Activated CD4-positive, alpha-beta T cell treated with anti-CD3 and anti-CD28 coated beads, Interleukin-2, amount 10 ng/mL, durations not matched to agents 7 days and 5 days (primary cell): ENCODE results near the gene TUBB1. TPM values are rescaled to one million over a fixed set of nuclear protein-coding genes. Genes with fewer than 3 reads are reported as not detected.
"Not testable (repeated sequence)": the region's sequence is repeated elsewhere in the genome, so short reads cannot be mapped to it uniquely, and the experiment has no call there.

Experiments
- CTCF ChIA-PET: fragments of 350-600 bp; sonication (Branson Sonifier 250); formaldehyde crosslinking; loops from one replicate; lab custom pipeline; 2021; ENCODE audit warnings: antibody characterized with exemption; lab: Charles Lee
- POLR2A ChIA-PET: fragments of 350-600 bp; sonication (Branson Sonifier 250); formaldehyde crosslinking; loops from one replicate; lab custom pipeline; 2021; ENCODE audit warnings: antibody characterized with exemption; lab: Charles Lee
- DNase-seq: peaks from one replicate; pipeline ENCODE4 v3.0.0-alpha.2; 2020
- H3K27ac Mint-ChIP-seq: one replicate; pipeline ENCODE4 v1.8.0; 2021; ENCODE audit warnings: mild to moderate bottlenecking, moderate library complexity, mixed read lengths
- H3K27me3 Mint-ChIP-seq: one replicate; pipeline ENCODE4 v1.8.0; 2021; ENCODE audit warnings: mixed read lengths
- H3K36me3 Mint-ChIP-seq: one replicate; pipeline ENCODE4 v1.8.0; 2021; ENCODE audit warnings: low read depth, mixed read lengths
- H3K4me1 Mint-ChIP-seq: one replicate; pipeline ENCODE4 v1.8.0; 2021; ENCODE audit warnings: mixed read lengths
- H3K4me3 Mint-ChIP-seq: one replicate; pipeline ENCODE4 v1.8.0; 2021; ENCODE audit warnings: mild to moderate bottlenecking, moderate library complexity, mixed read lengths
- H3K9me3 Mint-ChIP-seq: one replicate; pipeline ENCODE4 v1.8.0; 2021; ENCODE audit warnings: mixed read lengths
- total RNA-seq, 2 experiments: library from RNA; stranded (reverse); gene quantifications; one replicate each; pipeline ENCODE4 v1.2.3, GENCODE V29; 2021

TUBB1 gene
- total RNA-seq, 2 experiments from 2014 or later, result not detected

GRCh38 chr20:59032023-59032712, 12.9 kb downstream of the TUBB1 start, which contains the start of gene ATP5F1E:
TSS of gene ATP5F1E (minus strand) at chr20:59032335. CDS start at chr20:59032251, 84 bp downstream.
- H3K4me3 Mint-ChIP-seq, result peak within 1 kb of the TSS; percentile 91
- peaks cover 71% of the 10 kb centered on the region for H3K4me1 Mint-ChIP-seq
- peak; percentile 95 for DNase-seq
- ChIA-PET CTCF (interaction anchor here (0.9 to 2.4 kb wide), 8 partner anchors 10 to 122 kb away, joined by 3 to 16 read pairs (median 3); partner anchors contain the start of gene PRELID3B), POLR2A (interaction anchor here (0.6 kb wide), 2 partner anchors 13 to 380 kb away, joined by 3 to 4 read pairs; no protein-coding TSS in a partner anchor)
- no peaks in the 10 kb centered on the region for H3K9me3 Mint-ChIP-seq
- no peaks in the 10 kb centered on the region for H3K27me3 Mint-ChIP-seq
- H3K27ac Mint-ChIP-seq, result peak within 1 kb of the TSS; percentile 91
- peaks cover 75% of the 10 kb centered on the region for H3K36me3 Mint-ChIP-seq

GRCh38 chr20:59032713-59033059, 13.5 kb downstream of the TUBB1 start:
- H3K4me3 Mint-ChIP-seq, result peak overlapping the region; percentile 91
- peaks cover 71% of the 10 kb centered on the region for H3K4me1 Mint-ChIP-seq
- CTCF ChIA-PET, result interaction anchor here (0.9 to 2.4 kb wide), 6 partner anchors 10 to 121 kb away, joined by 3 to 16 read pairs (median 3); partner anchors contain the start of gene PRELID3B
- no peaks in the 10 kb centered on the region for H3K9me3 Mint-ChIP-seq
- no peaks in the 10 kb centered on the region for H3K27me3 Mint-ChIP-seq
- no peak for DNase-seq
- H3K36me3 Mint-ChIP-seq, result peaks cover 76% of the 10 kb centered on the region
- peak overlapping the region; percentile 90 for H3K27ac Mint-ChIP-seq
- POLR2A ChIA-PET, result interaction anchor here (0.7 kb wide), 1 partner anchor 174 kb away, joined by 3 read pairs; no protein-coding TSS in a partner anchor

- ChIA-PET POLR2A (interaction anchor here (0.7 kb wide), 1 partner anchor 174 kb away, joined by 3 read pairs; no protein-coding TSS in a partner anchor), CTCF (interaction anchor here (1.2 to 2.4 kb wide), 2 partner anchors 9 to 174 kb away, joined by 4 to 16 read pairs; partner anchors contain the start of gene PRELID3B)
- no peaks in the 10 kb centered on the region for H3K9me3 Mint-ChIP-seq
- H3K4me3 Mint-ChIP-seq, result peak overlapping the region; percentile 91
- no peak for DNase-seq
- peak overlapping the region; percentile 90 for H3K27ac Mint-ChIP-seq
- H3K27me3 Mint-ChIP-seq, result no peaks in the 10 kb centered on the region
- H3K36me3 Mint-ChIP-seq, result peaks cover 76% of the 10 kb centered on the region
- H3K4me1 Mint-ChIP-seq, result peaks cover 71% of the 10 kb centered on the region
These were observed 13.9 kb downstream of the TUBB1 start for GRCh38 chr20:59033093-59033492.

- Mint-ChIP-seq H3K36me3 (peaks cover 72% of the 10 kb centered on the region), H3K27ac (no peak overlapping the region), H3K27me3 (no peaks in the 10 kb centered on the region), H3K9me3 (no peaks in the 10 kb centered on the region), H3K4me3 (peak overlapping the region; percentile 23), H3K4me1 (peaks cover 67% of the 10 kb centered on the region)
- DNase-seq, result no peak
- ChIA-PET CTCF (interaction anchor here (1.2 kb wide), 1 partner anchor 174 kb away, joined by 4 read pairs; no protein-coding TSS in a partner anchor), POLR2A (interaction anchor here (0.7 kb wide), 1 partner anchor 173 kb away, joined by 3 read pairs; no protein-coding TSS in a partner anchor)
These were observed 14.5 kb downstream of the TUBB1 start for GRCh38 chr20:59033616-59034165.

GRCh38 chr20:59035381-59035780, 16.2 kb downstream of the TUBB1 start:
- ChIA-PET CTCF (no interaction called here), POLR2A (no interaction called here)
- DNase-seq, result no peak
- Mint-ChIP-seq H3K4me1 (peaks cover 66% of the 10 kb centered on the region), H3K9me3 (no peaks in the 10 kb centered on the region), H3K4me3 (no peak overlapping the region), H3K36me3 (peaks cover 64% of the 10 kb centered on the region), H3K27ac (no peak overlapping the region), H3K27me3 (no peaks in the 10 kb centered on the region)

GRCh38 chr20:59037386-59037785, 18.2 kb downstream of the TUBB1 start:
- H3K27me3 Mint-ChIP-seq, result no peaks in the 10 kb centered on the region
- no peak overlapping the region for H3K4me3 Mint-ChIP-seq
- H3K4me1 Mint-ChIP-seq, result peaks cover 66% of the 10 kb centered on the region
- ChIA-PET CTCF (no interaction called here), POLR2A (no interaction called here)
- peaks cover 63% of the 10 kb centered on the region for H3K36me3 Mint-ChIP-seq
- DNase-seq, result no peak
- H3K27ac Mint-ChIP-seq, result peak overlapping the region; percentile 47
- H3K9me3 Mint-ChIP-seq, result no peaks in the 10 kb centered on the region

- peaks cover 52% of the 10 kb centered on the region for H3K36me3 Mint-ChIP-seq
These were observed 20.0 kb downstream of the TUBB1 start for GRCh38 chr20:59039233-59039632.

GRCh38 chr20:59040667-59041066, 21.4 kb downstream of the TUBB1 start:
- H3K4me1 Mint-ChIP-seq, result peaks cover 67% of the 10 kb centered on the region
- no peaks in the 10 kb centered on the region for H3K27me3 Mint-ChIP-seq
- DNase-seq, result no peak
- ChIA-PET CTCF (interaction anchor here (0.6 to 4.2 kb wide), 3 partner anchors 9 to 650 kb away, joined by 3 to 16 read pairs (median 4); partner anchors contain the start of gene ATP5F1E), POLR2A (no interaction called here)
- no peaks in the 10 kb centered on the region for H3K9me3 Mint-ChIP-seq
- peak overlapping the region; percentile 90 for H3K4me3 Mint-ChIP-seq
- peak overlapping the region; percentile 68 for H3K27ac Mint-ChIP-seq
- peaks cover 40% of the 10 kb centered on the region for H3K36me3 Mint-ChIP-seq

More at GRCh38 chr20:59039233-59039632, 20.0 kb downstream of the TUBB1 start:
- CTCF ChIA-PET, result interaction anchor here (0.6 kb wide), 1 partner anchor 57 kb away, joined by 3 read pairs; no protein-coding TSS in a partner anchor
- Mint-ChIP-seq H3K27me3 (no peaks in the 10 kb centered on the region), H3K4me3 (no peak overlapping the region), H3K4me1 (peaks cover 71% of the 10 kb centered on the region), H3K9me3 (no peaks in the 10 kb centered on the region), H3K27ac (peak overlapping the region; percentile 34)
- DNase-seq, result no peak
- POLR2A ChIA-PET, result no interaction called here

GRCh38 chr20:59041487-59041886, 22.3 kb downstream of the TUBB1 start:
- not testable (repeated sequence) for H3K9me3 Mint-ChIP-seq, H3K27ac Mint-ChIP-seq, H3K27me3 Mint-ChIP-seq, DNase-seq
- Mint-ChIP-seq H3K4me1 (peaks cover 59% of the 10 kb centered on the region), H3K4me3 (peak overlapping the region; percentile 90), H3K36me3 (peaks cover 33% of the 10 kb centered on the region)
- POLR2A ChIA-PET, result interaction anchor here (0.5 kb wide), 1 partner anchor 122 kb away, joined by 3 read pairs; no protein-coding TSS in a partner anchor
- CTCF ChIA-PET, result interaction anchor here (4.2 kb wide), 1 partner anchor 10 kb away, joined by 16 read pairs; the partner anchor contains the start of gene ATP5F1E

- ChIA-PET CTCF (interaction anchor here (0.6 to 4.2 kb wide), 2 partner anchors 10 to 156 kb away, joined by 3 to 16 read pairs; partner anchors contain the start of gene ATP5F1E), POLR2A (no interaction called here)
- Mint-ChIP-seq H3K4me1 (peaks cover 51% of the 10 kb centered on the region), H3K27me3 (no peaks in the 10 kb centered on the region), H3K27ac (peak within 1 kb of the TSS; percentile 91), H3K4me3 (peak within 1 kb of the TSS; percentile 90), H3K9me3 (no peaks in the 10 kb centered on the region), H3K36me3 (peaks cover 26% of the 10 kb centered on the region)
- DNase-seq, result no peak
These were observed 23.0 kb downstream of the TUBB1 start, which contains the start of gene PRELID3B for GRCh38 chr20:59042151-59042795. TSS of gene PRELID3B (minus strand) at chr20:59042786. CDS start at chr20:59042730, 56 bp downstream.

GRCh38 chr20:59042796-59043631, 23.8 kb downstream of the TUBB1 start:
- peaks cover 18% of the 10 kb centered on the region for H3K36me3 Mint-ChIP-seq
- H3K4me3 Mint-ChIP-seq, result peak overlapping the region; percentile 90
- H3K9me3 Mint-ChIP-seq, result no peaks in the 10 kb centered on the region
- POLR2A ChIA-PET, result no interaction called here
- no peaks in the 10 kb centered on the region for H3K27me3 Mint-ChIP-seq
- CTCF ChIA-PET, result interaction anchor here (0.6 to 4.2 kb wide), 3 partner anchors 11 to 361 kb away, joined by 3 to 16 read pairs (median 4); partner anchors contain the start of gene ATP5F1E
- peak; percentile 94 for DNase-seq
- H3K27ac Mint-ChIP-seq, result peak overlapping the region; percentile 91
- peaks cover 47% of the 10 kb centered on the region for H3K4me1 Mint-ChIP-seq
